ENCODE data around the gene OBSL1.

DNA sequence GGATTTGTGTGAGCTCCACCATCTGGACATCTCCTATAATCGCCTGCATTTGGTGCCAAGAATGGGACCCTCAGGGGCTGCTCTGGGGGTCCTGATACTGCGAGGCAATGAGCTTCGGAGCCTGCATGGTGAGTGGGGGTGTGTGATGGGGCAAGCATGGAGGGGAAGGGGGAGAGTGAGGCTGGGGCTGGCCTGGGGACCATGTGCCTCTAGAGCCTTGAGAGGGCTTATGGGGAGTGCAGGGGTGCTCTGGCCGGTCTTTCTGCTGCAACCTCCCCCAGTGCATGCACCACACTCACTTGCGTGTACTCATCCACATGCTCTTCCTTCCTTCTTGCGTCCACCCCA, 34.2 kb upstream of the OBSL1 start:
- TF ChIP-seq CTCF (IDR thresholded peaks at IDR 0.05) (no peak), EP300 (IDR thresholded peaks at IDR 0.05) (no peak)

Measured in tibial nerve (tissue), 4 donors.